Dermis lymphatic vessel endothelial cell (primary cell): Measurements from ENCODE around the gene TAF11L11. TPM values are rescaled to one million over a fixed set of nuclear protein-coding genes. Genes with fewer than 3 reads are reported as not detected.

Experiments used
- total RNA-seq: library from RNA; depleted of rRNA; stranded (reverse); fragments of >200 nt; gene quantifications from 2 replicates; pipeline ENCODE4 v1.2.1, GENCODE V29; 2014

The TAF11L11 gene
- total RNA-seq = not detected in 2 replicates

DNA sequence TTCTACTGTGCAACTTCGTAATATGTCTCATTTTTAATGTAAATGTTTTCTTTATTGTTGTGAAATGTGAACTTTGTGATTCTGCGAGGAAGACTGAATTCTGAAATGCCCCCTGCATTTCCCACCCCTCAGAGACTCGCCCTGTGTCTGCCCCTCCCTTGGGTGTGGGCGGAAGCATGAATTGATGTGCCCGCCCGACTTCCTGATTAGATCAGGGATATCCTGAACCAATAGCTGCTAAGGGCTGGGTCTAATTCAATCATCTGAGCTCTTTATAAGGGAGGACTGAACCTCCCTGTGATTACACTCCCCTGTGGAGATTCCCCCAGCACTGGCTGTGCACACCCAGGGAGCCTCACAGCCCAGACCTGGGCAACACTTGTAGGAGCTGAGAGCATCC lies at the start of gene TAF11L11:
Gene TAF11L11, plus strand, starts transcription at position 304 of the 400 bp plus-strand sequence.

DNA sequence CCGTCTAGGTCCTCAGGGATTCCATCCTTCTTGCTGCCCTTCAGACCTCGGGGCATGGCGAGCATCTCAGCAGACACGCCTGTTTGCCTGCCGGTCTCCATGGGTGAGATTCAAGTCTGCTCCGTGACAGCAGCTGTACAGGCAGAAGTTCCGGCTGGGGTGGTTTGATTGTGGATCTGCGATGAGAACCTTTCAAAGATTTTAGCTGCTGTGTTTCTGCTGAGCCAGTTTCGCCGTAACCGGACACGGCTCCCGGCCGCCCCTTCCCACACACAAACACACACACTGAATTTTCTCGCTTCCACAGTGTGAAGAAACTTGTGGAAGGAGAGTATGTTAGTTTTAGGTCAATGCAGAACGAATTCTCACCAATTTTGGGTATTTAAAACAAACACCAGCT lies 18.3 kb upstream of the TAF11L11 start, which contains the start of gene TAF11L7:
Gene TAF11L7, minus strand, starts transcription at position 101 of the 400 bp plus-strand sequence.

DNA sequence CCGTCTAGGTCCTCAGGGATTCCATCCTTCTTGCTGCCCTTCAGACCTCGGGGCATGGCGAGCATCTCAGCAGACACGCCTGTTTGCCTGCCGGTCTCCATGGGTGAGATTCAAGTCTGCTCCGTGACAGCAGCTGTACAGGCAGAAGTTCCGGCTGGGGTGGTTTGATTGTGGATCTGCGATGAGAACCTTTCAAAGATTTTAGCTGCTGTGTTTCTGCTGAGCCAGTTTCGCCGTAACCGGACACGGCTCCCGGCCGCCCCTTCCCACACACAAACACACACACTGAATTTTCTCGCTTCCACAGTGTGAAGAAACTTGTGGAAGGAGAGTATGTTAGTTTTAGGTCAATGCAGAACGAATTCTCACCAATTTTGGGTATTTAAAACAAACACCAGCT lies 13.1 kb upstream of the TAF11L11 start, which contains the start of gene TAF11L8:
Gene TAF11L8, minus strand, starts transcription at position 101 of the 400 bp plus-strand sequence.

DNA sequence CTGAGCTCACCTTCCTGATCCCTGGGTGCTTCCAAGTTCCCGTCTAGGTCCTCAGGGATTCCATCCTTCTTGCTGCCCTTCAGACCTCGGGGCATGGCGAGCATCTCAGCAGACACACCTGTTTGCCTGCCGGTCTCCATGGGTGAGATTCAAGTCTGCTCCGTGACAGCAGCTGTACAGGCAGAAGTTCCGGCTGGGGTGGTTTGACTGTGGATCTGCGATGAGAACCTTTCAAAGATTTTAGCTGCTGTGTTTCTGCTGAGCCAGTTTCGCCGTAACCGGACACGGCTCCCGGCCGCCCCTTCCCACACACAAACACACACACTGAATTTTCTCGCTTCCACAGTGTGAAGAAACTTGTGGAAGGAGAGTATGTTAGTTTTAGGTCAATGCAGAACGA lies 9.7 kb upstream of the TAF11L11 start, which contains the start of gene TAF11L9:
Gene TAF11L9, minus strand, starts transcription at position 140 of the 400 bp plus-strand sequence.

DNA sequence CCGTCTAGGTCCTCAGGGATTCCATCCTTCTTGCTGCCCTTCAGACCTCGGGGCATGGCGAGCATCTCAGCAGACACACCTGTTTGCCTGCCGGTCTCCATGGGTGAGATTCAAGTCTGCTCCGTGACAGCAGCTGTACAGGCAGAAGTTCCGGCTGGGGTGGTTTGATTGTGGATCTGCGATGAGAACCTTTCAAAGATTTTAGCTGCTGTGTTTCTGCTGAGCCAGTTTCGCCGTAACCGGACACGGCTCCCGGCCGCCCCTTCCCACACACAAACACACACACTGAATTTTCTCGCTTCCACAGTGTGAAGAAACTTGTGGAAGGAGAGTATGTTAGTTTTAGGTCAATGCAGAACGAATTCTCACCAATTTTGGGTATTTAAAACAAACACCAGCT lies 6.3 kb upstream of the TAF11L11 start, which contains the start of gene TAF11L10:
Gene TAF11L10, minus strand, starts transcription at position 101 of the 400 bp plus-strand sequence.

DNA sequence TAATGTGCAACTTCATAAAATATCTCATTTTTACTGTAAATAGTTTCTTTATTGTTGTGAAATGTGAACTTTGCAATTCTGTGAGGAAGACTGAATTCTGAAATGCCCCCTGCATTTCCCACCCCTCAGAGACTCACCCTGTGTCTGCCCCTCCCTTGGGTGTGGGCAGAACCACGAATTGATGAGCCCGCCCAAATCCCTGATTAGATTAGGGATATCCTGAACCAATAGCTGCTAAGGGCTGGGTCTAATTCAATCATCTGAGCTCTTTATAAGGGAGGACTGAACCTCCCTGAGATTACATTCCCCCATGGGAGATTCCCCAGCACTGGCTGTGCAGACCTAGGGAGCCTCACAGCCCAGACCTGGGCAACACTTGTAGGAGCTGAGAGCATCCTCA lies 6.1 kb downstream of the TAF11L11 start, which contains the start of gene TAF11L12:
Gene TAF11L12, plus strand, starts transcription at position 301 of the 400 bp plus-strand sequence.

DNA sequence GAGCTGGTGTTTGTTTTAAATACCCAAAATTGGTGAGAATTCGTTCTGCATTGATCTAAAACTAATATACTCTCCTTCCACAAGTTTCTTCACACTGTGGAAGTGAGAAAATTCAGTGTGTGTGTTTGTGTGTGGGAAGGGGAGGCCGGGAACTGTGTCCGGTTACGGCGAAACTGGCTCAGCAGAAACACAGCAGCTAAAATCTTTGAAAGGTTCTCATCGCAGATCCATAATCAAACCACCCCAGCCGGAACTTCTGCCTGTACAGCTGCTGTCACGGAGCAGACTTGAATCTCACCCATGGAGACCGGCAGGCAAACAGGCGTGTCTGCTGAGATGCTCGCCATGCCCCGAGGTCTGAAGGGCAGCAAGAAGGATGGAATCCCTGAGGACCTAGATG lies 27.8 kb downstream of the TAF11L11 start, which contains the start of gene TAF11L13:
Gene TAF11L13, plus strand, starts transcription at position 301 of the 400 bp plus-strand sequence.

DNA sequence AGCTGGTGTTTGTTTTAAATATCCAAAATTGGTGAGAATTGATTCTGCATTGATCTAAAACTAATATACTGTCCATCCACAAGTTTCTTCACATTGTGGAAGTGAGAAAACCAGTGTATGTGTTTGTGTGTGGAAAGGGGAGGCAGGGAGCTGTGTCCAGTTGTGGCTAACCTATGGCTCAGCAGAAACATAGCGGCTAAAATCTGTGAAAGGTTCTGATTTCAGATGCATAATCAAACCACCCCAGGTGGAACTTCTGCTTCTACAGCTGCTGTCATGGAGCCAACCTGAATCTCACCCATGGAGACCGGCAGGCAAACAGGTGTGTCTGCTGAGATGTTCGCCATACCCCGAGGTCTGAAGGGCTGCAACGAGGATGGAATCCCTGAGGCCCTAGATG lies 30.2 kb downstream of the TAF11L11 start, which contains the start of gene TAF11L14:
Gene TAF11L14, plus strand, starts transcription at position 301 of the 400 bp plus-strand sequence.

Other genes with a start within 250 kb of the TAF11L11 start
- gene TAF11L2, start 106.0 kb upstream of the TAF11L11 start, total RNA-seq = not detected in 2 replicates
- not detected in 2 replicates for gene TAF11L3, start 85.8 kb upstream of the TAF11L11 start, total RNA-seq
- not detected in 2 replicates for gene TAF11L4, start 82.4 kb upstream of the TAF11L11 start, total RNA-seq
- gene TAF11L5, start 78.9 kb upstream of the TAF11L11 start, total RNA-seq = not detected in 2 replicates
- gene TAF11L6, start 75.5 kb upstream of the TAF11L11 start, total RNA-seq = not detected in 2 replicates
- gene TAF11L7, start 18.4 kb upstream of the TAF11L11 start, total RNA-seq = not detected in 2 replicates
- not detected in 2 replicates for gene TAF11L8, start 13.2 kb upstream of the TAF11L11 start, total RNA-seq
- not detected in 2 replicates for gene TAF11L9, start 9.8 kb upstream of the TAF11L11 start, total RNA-seq
- not detected in 2 replicates for gene TAF11L10, start 6.4 kb upstream of the TAF11L11 start, total RNA-seq
- not detected in 2 replicates for gene TAF11L12, start 6.2 kb downstream of the TAF11L11 start, total RNA-seq
- not detected in 2 replicates for gene TAF11L13, start 27.9 kb downstream of the TAF11L11 start, total RNA-seq
- not detected in 2 replicates for gene TAF11L14, start 30.3 kb downstream of the TAF11L11 start, total RNA-seq